Muscle layer of duodenum (tissue), 2 donors: ENCODE measurements around the gene GTF3C5.
"Not testable (repeated sequence)": the region's sequence is repeated elsewhere in the genome, so short reads cannot be mapped to it uniquely, and the experiment has no call there.

ENCODE experiments used
- H3K27ac ChIP-seq: one replicate; pipeline ENCODE4 v1.7.0; 2013; ENCODE audit warnings: mild to moderate bottlenecking, low read length
- H3K27me3 ChIP-seq: one replicate; pipeline ENCODE4 v1.7.0; 2013; ENCODE audit warnings: low read depth, mild to moderate bottlenecking, control low read depth, low read length
- H3K36me3 ChIP-seq, 2 donors: one replicate each; pipeline ENCODE4 v1.7.0; 2013; ENCODE audit warnings: low read length in 2 of 2, control low read depth in 1 of 2, mild to moderate bottlenecking in 1 of 2; ENCODE audit not compliant: insufficient read depth in 2 of 2, control insufficient read depth in 1 of 2
- H3K4me1 ChIP-seq, 2 donors: one replicate each; pipeline ENCODE4 v1.7.0; 2013; ENCODE audit warnings: low read length in 2 of 2, mild to moderate bottlenecking in 2 of 2, control low read depth in 1 of 2, moderate library complexity in 1 of 2; ENCODE audit not compliant: insufficient read depth in 2 of 2, control insufficient read depth in 1 of 2
- H3K4me3 ChIP-seq, 2 donors: one replicate each; pipeline ENCODE4 v1.7.0; 2013; ENCODE audit warnings: low read length in 2 of 2, low read depth in 1 of 2, mild to moderate bottlenecking in 1 of 2
- H3K9me3 ChIP-seq, 2 donors: one replicate each; pipeline ENCODE4 v1.7.0; 2013; ENCODE audit warnings: low read length in 2 of 2, control low read depth in 1 of 2, mild to moderate bottlenecking in 1 of 2; ENCODE audit not compliant: control insufficient read depth in 1 of 2
- donor health status: healthy.

GTF3C5 gene

GRCh38 chr9:133073086-133074014 lies 42.6 kb downstream of the GTF3C5 start:
- H3K9me3 ChIP-seq, result no peaks in the 10 kb centered on the region
- H3K27ac ChIP-seq, result no peak overlapping the region
- H3K27me3 ChIP-seq, result no peaks in the 10 kb centered on the region
- no peak overlapping the region for H3K4me3 ChIP-seq
- no peaks in the 10 kb centered on the region for H3K4me1 ChIP-seq
- H3K36me3 ChIP-seq, result no peaks in the 10 kb centered on the region

- no peaks in the 10 kb centered on the region for H3K4me1 ChIP-seq
- H3K27me3 ChIP-seq, result no peaks in the 10 kb centered on the region
- no peaks in the 10 kb centered on the region for H3K36me3 ChIP-seq
- no peak overlapping the region for H3K4me3 ChIP-seq
- no peak overlapping the region for H3K27ac ChIP-seq
- H3K9me3 ChIP-seq, result no peaks in the 10 kb centered on the region
Measured at GRCh38 chr9:133074111-133074651, 43.4 kb downstream of the GTF3C5 start.

- Histone ChIP-seq H3K27ac (no peak overlapping the region), H3K9me3 (no peaks in the 10 kb centered on the region), H3K36me3 (no peaks in the 10 kb centered on the region), H3K4me1 (no peaks in the 10 kb centered on the region), H3K27me3 (no peaks in the 10 kb centered on the region), H3K4me3 (no peak overlapping the region)
Measured at GRCh38 chr9:133075925-133076630, 45.3 kb downstream of the GTF3C5 start.

- Histone ChIP-seq H3K27ac (no peak overlapping the region), H3K4me1 (no peaks in the 10 kb centered on the region), H3K9me3 (no peaks in the 10 kb centered on the region), H3K36me3 (no peaks in the 10 kb centered on the region), H3K27me3 (no peaks in the 10 kb centered on the region), H3K4me3 (no peak overlapping the region)
Measured at GRCh38 chr9:133076691-133077090, 45.9 kb downstream of the GTF3C5 start.

- Histone ChIP-seq H3K9me3 (no peaks in the 10 kb centered on the region), H3K4me1 (no peaks in the 10 kb centered on the region), H3K4me3 (no peak overlapping the region), H3K27me3 (no peaks in the 10 kb centered on the region), H3K36me3 (no peaks in the 10 kb centered on the region), H3K27ac (no peak overlapping the region)
Measured at GRCh38 chr9:133078486-133078885, 47.7 kb downstream of the GTF3C5 start.

- no peak overlapping the region for H3K4me3 ChIP-seq
- no peaks in the 10 kb centered on the region for H3K27me3 ChIP-seq
- H3K4me1 ChIP-seq, result no peaks in the 10 kb centered on the region
- H3K9me3 ChIP-seq, result no peaks in the 10 kb centered on the region
- H3K27ac ChIP-seq, result no peak overlapping the region
- H3K36me3 ChIP-seq, result no peaks in the 10 kb centered on the region
Measured at GRCh38 chr9:133080161-133080560, 49.4 kb downstream of the GTF3C5 start.

GRCh38 chr9:133080786-133081779 lies 50.3 kb downstream of the GTF3C5 start:
- not testable (repeated sequence) for H3K9me3 ChIP-seq, H3K36me3 ChIP-seq, H3K4me1 ChIP-seq, H3K4me3 ChIP-seq, H3K27ac ChIP-seq, H3K27me3 ChIP-seq

- H3K4me3 ChIP-seq, H3K27ac ChIP-seq, H3K36me3 ChIP-seq, H3K4me1 ChIP-seq, H3K9me3 ChIP-seq, H3K27me3 ChIP-seq: not testable (repeated sequence)
Measured at GRCh38 chr9:133081957-133082644, 51.3 kb downstream of the GTF3C5 start.

- H3K27ac ChIP-seq, H3K4me1 ChIP-seq, H3K9me3 ChIP-seq, H3K27me3 ChIP-seq, H3K36me3 ChIP-seq, H3K4me3 ChIP-seq: not testable (repeated sequence)
Measured at GRCh38 chr9:133083688-133084087, 52.9 kb downstream of the GTF3C5 start.

GRCh38 chr9:133086212-133086860 lies 55.5 kb downstream of the GTF3C5 start:
- H3K4me3 ChIP-seq, H3K27ac ChIP-seq, H3K27me3 ChIP-seq: not testable (repeated sequence)

More at GRCh38 chr9:133086212-133086860, 55.5 kb downstream of the GTF3C5 start:
- H3K36me3 ChIP-seq, H3K9me3 ChIP-seq, H3K4me1 ChIP-seq: not testable (repeated sequence)
